ENCODE results near the gene LRRC59. TPM values are rescaled to one million over a fixed set of nuclear protein-coding genes. Genes with fewer than 3 reads are reported as not detected.
"Not testable (repeated sequence)": the region's sequence is repeated elsewhere in the genome, so short reads cannot be mapped to it uniquely, and the experiment has no call there.

Gene LRRC59
- total RNA-seq, 2 donors from 2014 or later, result 87.9 to 98.2 TPM

GRCh38 chr17:50428831-50429424 lies 31.6 kb upstream of the LRRC59 start:
- Mint-ChIP-seq H3K4me3 (no peak overlapping the region), H3K27ac (no peak overlapping the region), H3K9me3 (no peaks in the 10 kb centered on the region), H3K36me3 (ENCODE audit: low read depth) (peaks cover 7% of the 10 kb centered on the region), H3K4me1 (peaks cover 18% of the 10 kb centered on the region), H3K27me3 (ENCODE audit: insufficient read depth) (no peaks in the 10 kb centered on the region)
- H3K4me3 ChIP-seq (ENCODE audit: low read length), result no peak overlapping the region
- DNase-seq, result no peak
- H3K36me3 ChIP-seq (ENCODE audit: control insufficient read depth, insufficient read depth, low read length), result no peaks in the 10 kb centered on the region
- H3K9me3 ChIP-seq (ENCODE audit: control insufficient read depth, low read length), result no peaks in the 10 kb centered on the region
- no peak overlapping the region for H3K9ac ChIP-seq (ENCODE audit: extremely low read depth, low read length, poor library complexity, severe bottlenecking)
- no peaks in the 10 kb centered on the region for H3K27me3 ChIP-seq (ENCODE audit: control insufficient read depth, insufficient read depth, low read length, poor library complexity, severe bottlenecking)
- peaks cover 10% of the 10 kb centered on the region for H3K4me1 ChIP-seq (ENCODE audit: control insufficient read depth, insufficient read depth, low read length)
- H3K27ac ChIP-seq (ENCODE audit: low read depth, low read length), result no peak overlapping the region
- WGBS, 2 experiments (ENCODE audit: insufficient coverage in 1 of 2, insufficient read length in 1 of 2), result 91 to 99% methylated on average over 5 to 7 of the region's 7 CpGs
- no peak for TF ChIP-seq CTCF (conservative IDR thresholded peaks at IDR 0.05)

GRCh38 chr17:50428126-50428525 lies 30.8 kb upstream of the LRRC59 start:
- H3K4me1 ChIP-seq (ENCODE audit: control insufficient read depth, insufficient read depth, low read length), result peaks cover 10% of the 10 kb centered on the region
- H3K4me3 ChIP-seq (ENCODE audit: low read length); H3K27ac ChIP-seq (ENCODE audit: low read depth, low read length); H3K36me3 ChIP-seq (ENCODE audit: control insufficient read depth, insufficient read depth, low read length); H3K27me3 ChIP-seq (ENCODE audit: control insufficient read depth, insufficient read depth, low read length, poor library complexity, severe bottlenecking); H3K9ac ChIP-seq (ENCODE audit: extremely low read depth, low read length, poor library complexity, severe bottlenecking); H3K27ac Mint-ChIP-seq; DNase-seq; H3K27me3 Mint-ChIP-seq (ENCODE audit: insufficient read depth); H3K9me3 ChIP-seq (ENCODE audit: control insufficient read depth, low read length); H3K9me3 Mint-ChIP-seq; H3K36me3 Mint-ChIP-seq (ENCODE audit: low read depth): not testable (repeated sequence)
- Mint-ChIP-seq H3K4me1 (peaks cover 18% of the 10 kb centered on the region), H3K4me3 (peak overlapping the region; percentile 70)
- WGBS, 2 experiments (ENCODE audit: insufficient coverage in 1 of 2, insufficient read length in 1 of 2), result 87 to 88% methylated on average over 5 to 6 of the region's 6 CpGs

GRCh38 chr17:50426814-50427787 lies 29.8 kb upstream of the LRRC59 start:
- no peaks in the 10 kb centered on the region for H3K27me3 ChIP-seq (ENCODE audit: control insufficient read depth, insufficient read depth, low read length, poor library complexity, severe bottlenecking)
- peaks cover 10% of the 10 kb centered on the region for H3K4me1 ChIP-seq (ENCODE audit: control insufficient read depth, insufficient read depth, low read length)
- H3K9ac ChIP-seq (ENCODE audit: extremely low read depth, low read length, poor library complexity, severe bottlenecking), result peak overlapping the region; percentile 30
- Mint-ChIP-seq H3K4me1 (peaks cover 18% of the 10 kb centered on the region), H3K36me3 (ENCODE audit: low read depth) (no peaks in the 10 kb centered on the region), H3K27ac (peak overlapping the region; percentile 17), H3K27me3 (ENCODE audit: insufficient read depth) (no peaks in the 10 kb centered on the region), H3K4me3 (peak overlapping the region; percentile 70), H3K9me3 (no peaks in the 10 kb centered on the region)
- DNase-seq, result peak; percentile 84
- peak overlapping the region; percentile 29 for H3K27ac ChIP-seq (ENCODE audit: low read depth, low read length)
- no peaks in the 10 kb centered on the region for H3K9me3 ChIP-seq (ENCODE audit: control insufficient read depth, low read length)
- peak; percentile 51 for TF ChIP-seq CTCF (conservative IDR thresholded peaks at IDR 0.05)
- H3K4me3 ChIP-seq (ENCODE audit: low read length), result peak overlapping the region; percentile 89
- 25 to 53% methylated on average over 3 to 4 of the region's 4 CpGs for WGBS, 2 experiments (ENCODE audit: insufficient coverage in 1 of 2, insufficient read length in 1 of 2)
- no peaks in the 10 kb centered on the region for H3K36me3 ChIP-seq (ENCODE audit: control insufficient read depth, insufficient read depth, low read length)
